ENCODE measurements around the gene NDFIP1.
"Not testable (repeated sequence)": the region's sequence is repeated elsewhere in the genome, so short reads cannot be mapped to it uniquely, and the experiment has no call there.

NDFIP1 gene, protein sequence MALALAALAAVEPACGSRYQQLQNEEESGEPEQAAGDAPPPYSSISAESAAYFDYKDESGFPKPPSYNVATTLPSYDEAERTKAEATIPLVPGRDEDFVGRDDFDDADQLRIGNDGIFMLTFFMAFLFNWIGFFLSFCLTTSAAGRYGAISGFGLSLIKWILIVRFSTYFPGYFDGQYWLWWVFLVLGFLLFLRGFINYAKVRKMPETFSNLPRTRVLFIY

DNA sequence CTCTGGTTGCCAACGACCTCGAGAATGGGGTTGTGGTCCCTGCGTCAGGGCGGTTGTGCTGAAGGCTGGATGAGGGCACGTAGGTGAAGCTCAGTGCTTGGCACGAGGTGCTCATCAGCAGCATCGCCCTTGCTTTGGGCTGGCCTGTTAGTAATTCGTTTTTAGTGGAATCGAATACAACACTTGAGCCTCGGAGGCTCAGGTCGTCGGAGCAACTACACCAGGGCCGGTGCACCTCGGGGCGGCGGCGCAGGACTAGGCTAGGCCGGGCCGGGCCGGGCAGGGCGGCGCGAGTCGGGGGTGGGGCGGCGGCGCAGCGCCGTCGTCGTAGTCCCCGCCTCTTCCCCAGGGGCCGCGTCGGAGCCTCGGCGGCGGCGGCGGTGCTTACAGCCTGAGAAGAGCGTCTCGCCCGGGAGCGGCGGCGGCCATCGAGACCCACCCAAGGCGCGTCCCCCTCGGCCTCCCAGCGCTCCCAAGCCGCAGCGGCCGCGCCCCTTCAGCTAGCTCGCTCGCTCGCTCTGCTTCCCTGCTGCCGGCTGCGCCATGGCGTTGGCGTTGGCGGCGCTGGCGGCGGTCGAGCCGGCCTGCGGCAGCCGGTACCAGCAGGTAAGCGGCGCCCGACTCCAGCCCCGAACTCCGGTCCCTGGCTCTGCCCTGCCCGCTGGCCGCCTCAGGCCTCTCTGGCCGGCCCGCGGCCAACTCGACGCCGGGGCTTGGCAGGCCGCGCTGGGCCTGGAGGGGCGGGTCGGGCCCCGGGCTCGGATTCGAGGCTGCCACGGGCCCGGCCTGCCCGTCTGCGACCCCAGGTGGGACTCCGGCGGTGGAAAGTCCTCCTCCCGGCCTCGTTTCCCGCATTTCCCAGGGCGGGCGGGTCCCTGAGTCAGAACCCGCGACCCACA, at the start of gene NDFIP1:
NDFIP1 (plus strand) TSS at position 348 of the 899 bp plus-strand sequence; CDS start at position 544, 196 bp downstream.
- peak; percentile 75 to 76 for DNase-seq

DNA sequence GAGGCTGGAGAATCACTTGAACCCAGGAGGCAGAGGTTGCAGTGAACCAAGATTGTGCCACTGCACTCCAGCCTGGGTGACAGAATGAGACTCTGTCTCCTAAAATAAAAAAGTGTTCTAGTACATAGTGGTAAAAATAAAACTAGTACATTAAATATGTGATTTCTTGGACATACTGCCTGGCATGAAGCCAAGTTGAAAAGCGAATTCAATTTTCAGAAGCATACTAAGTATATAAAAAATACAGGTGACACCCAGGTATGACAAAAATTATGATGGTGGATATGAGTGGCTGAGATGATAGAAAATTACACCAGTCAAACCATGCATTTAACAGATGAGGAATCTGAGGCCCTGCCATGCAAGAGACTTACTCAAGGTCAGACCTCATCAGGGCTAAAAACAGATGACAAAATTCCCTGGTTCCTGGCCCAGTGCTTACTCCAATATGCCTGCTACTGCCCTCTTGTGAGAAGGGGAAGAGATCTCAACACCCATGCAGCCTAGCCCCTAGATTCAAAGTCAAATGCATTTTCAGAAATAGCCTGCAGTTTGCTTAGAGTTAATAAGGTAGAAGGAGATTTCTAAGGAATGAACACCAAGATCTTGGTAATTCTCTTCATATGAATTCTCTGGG, 49.2 kb upstream of the NDFIP1 start:
- no peak for DNase-seq

DNA sequence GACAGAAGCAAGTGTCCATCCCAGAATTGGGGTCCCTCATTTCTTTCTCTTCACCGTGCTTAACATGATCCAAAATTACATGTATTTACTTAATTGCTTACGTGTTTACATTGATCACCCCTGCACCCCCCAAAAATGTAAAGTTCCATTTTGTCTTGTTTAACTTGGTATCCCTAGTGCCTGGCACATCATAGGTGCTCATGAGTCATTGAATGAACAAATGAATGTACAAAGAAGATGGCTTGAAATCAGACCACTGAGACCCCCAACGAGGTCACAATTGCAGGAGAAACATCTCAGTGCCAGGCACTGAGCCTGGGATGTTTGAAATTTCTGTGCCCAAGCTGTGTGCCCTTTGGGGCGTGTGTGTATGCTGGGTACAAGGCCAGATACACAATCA, 45.2 kb upstream of the NDFIP1 start:
- no peak for DNase-seq

DNA sequence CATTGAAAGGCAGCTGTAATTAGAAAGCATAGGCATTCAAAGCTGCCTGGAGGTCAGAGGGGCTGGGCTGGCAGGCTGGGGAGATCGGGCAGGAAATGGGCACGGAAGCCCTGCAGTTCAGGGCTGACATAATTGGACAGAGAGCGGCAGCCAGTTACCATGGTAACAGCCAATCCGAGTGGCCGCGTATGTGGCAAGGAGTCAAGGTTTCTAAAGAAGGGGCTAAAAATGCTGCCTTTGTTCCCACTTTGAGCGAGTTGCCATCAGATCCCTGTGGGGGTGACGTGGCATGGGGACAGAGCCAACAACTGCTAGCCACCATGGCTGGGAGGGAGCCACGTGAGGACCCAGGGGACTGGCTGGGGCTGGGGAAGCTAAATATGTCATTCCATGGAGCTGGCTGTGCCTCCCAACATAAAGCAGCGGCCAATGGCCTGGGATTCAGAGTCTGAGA, 44.7 kb upstream of the NDFIP1 start:
- peak; percentile 98 to 99 for DNase-seq

DNA sequence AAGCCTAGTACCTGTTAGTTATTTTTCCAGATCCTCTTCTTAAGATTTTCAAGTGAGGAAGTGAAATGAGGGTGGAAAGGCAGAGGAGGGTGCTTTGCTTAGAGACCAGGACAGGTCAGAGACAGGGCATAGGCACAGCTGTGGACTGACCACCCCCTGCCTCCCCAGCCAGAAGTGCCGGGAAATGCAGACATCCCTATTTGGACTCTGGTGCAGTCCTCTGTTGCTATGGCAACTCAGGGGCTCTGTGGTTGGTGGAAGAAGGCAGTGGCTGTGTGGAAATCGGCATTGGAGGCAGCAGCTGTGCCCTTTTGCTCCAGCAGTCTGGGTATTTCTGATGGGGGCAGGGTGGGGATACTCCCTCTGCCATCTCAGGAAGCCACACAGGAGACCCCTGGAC, 43.3 kb upstream of the NDFIP1 start:
- peak in 1 of 2 donors; percentile 44 for DNase-seq

DNA sequence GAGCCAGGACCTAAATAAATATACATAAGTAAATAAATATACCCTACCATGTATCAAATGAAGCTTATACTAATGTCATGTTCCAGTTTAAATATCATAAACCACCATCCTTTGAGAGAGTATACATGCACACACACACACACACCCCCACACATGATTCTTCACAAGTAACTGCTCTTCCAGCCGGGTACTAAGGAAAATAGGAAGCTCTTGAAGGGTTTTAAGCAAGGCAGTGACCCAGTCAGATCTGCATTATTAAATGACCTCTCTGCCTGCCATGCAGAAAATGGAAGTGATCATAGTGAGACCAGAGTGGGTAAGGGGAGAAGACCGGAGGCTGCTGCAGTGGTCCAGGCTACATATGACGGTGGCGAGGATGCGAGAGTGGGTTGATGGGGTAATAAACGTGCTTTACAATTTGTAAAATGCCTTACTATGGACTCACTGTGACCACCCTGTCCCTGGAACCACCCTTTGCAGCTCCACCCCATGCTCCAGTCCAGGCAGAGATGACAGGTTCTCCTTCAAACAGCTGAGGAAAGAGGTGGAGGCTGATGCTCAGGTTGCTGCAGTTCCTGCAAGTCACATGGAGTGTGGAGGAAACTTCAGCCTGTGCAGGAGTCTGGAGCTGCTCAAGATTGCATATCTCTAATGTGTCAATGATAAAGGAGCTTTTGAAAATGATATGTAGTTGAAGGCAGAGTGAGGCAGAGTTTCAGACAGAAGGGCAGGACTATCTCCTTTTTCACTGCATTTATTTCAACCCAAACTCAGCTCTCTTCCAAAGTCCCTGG, 38.8 kb upstream of the NDFIP1 start:
- DNase-seq: no peak

DNA sequence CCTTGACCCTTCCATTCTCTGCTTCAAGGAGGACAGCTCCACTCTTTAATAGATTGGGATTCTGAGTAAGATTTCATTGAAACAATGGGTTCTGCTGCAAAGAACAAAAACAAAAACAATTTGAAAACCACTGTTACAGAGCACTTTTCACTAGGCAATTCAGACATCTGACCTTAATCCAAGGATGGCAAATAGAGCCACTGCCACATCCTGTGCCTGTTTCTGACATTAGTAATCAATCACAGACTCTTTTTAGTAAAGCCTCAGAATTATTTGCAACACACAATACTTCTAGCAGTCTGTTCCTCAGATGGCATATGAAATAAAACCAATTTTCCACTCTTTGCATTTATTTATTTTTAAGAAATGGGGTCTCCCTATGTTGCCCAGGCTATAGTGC, 37.8 kb upstream of the NDFIP1 start:
- DNase-seq: no peak

DNA sequence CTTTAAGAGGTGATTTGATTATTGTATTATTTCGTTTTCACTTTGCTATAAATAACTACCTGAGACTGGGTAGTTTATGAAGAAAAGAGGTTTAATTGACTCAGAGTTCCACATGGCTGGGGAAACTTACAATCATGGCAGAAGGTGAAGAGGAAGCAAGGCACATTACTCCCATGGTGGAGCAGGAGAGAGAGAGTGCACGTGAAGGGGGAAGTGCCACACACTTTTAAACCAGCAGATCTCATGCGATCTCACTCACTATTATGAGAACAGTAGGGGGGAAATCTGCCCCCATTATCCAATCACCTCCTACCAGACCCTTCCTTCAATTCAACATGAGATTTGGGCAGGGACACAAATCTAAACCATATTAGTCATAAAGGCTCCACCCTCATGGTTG, 36.1 kb upstream of the NDFIP1 start:
- DNase-seq: no peak

DNA sequence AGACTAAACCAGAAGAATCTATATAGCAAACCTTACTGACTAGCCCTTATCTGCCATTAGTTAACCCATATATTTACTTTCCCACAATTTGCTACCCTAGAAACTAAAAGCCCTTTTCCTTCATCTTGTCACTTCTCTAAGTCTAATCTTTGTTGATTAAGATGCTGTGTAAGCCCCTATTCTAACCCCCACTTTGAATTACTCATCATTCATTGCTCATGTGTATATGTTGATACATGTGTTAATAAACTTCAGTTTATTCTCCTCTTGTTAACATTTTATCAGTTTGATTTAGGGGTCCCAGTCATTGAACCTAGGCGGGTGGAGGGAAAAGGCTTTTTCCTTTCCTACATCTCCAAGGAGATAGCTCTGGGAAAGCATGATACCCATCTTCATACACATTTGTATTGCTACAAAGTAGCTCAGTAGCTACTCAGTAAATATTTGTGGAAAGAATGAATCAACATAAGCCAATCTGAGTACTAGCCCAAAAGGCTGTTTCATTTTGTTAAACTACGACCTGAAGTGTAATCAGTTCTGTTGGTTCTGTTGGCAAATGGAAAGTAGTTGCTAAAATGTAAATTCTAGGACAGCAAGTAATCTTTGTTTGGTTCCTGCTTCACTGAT, 35.1 kb upstream of the NDFIP1 start:
- DNase-seq: no peak

DNA sequence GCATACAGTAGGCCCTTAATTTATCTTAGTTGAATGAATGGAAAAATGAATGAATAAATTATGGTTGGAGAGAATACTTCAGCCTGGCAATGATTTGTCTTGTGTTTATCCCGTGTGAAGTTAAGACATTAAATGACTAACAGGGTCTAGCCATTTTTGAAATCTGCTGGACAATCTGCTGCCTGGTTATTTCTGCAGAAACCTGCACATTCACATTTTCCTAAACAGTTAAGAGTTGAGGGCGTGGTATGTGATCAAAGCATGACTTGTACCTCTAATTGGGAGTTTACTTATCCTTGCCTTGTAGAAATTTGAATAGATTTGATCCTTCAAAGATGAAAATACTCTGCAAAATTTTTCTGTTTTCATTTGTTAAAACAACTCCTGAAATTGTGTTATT, 34.6 kb upstream of the NDFIP1 start:
- no peak for DNase-seq

DNA sequence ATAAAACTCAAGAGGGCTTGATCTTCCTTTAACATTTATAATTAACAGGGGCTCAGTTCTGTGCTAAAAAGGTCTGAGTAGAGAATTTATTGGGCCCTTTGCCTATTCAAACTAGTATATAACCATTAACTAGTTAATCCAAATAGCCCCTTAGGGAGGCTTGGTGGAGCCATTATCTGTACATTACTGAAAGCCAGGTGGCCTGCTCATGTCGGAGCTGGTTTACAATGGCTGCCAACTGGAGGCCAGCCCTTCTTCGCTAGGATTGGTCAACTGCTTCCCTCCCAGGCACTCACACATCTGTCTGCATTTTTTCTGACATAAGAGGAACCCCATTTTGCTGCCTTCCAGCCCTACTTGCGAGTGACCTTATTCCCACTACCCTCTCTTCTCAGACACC, 30.4 kb upstream of the NDFIP1 start:
- no peak for DNase-seq

DNA sequence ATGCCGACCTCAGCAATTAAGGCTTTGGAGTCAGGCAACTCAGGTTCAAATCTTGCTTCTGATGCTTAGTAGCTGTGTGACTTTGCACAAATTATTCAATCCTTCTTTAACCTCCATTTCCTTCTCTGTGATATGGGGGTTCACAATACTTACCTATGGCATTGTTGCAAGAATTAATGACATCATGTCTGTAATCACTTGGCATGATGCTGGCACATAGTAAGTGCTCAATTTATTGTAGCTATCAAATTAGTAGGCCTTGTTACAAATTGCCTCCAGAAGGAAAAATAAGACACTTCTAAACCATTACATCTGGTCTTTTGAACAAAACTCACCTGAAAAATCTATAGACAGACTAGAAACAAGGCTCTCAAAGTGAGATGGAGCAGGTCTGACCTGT, 29.9 kb upstream of the NDFIP1 start:
- DNase-seq: no peak

DNA sequence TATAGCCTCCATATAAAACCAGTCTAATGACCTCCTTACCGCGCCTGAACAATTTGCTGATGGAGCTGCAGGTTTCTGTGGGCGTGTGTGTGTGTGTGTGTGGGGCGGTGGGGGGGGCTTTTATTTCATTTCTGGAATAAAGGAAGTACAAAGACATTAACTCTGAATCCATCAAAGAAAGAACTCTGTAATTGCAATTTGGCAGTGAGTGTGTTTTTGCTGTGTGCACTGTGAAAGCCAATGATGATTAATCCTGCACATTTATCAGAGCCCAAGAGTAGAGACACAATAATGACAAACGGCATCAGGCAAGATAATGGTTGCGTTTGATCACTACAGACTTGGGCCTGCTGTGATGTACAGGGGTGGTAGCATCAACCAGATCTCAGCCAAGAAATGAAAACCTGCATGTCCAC, 29.3 kb upstream of the NDFIP1 start:
- no peak for DNase-seq

DNA sequence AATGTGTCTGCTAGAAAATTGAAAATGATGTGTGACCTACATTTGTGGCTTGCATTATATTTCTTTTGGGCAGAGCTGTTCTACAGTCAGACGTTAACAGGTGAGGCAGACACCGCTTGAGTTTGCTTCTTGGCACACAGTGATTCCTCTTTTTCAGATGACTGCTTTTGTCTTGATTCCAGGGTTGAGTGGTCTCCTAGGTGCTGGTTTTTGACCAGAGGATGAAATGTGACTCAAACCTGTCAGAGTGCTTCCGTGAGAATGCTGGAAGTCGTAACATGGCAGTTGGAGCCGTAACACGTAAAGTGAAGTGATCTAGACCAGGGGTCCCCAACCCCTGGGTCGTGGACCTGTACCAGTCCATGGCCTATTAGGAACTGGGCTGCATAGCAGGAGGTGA, 28.3 kb upstream of the NDFIP1 start:
- DNase-seq: no peak

DNA sequence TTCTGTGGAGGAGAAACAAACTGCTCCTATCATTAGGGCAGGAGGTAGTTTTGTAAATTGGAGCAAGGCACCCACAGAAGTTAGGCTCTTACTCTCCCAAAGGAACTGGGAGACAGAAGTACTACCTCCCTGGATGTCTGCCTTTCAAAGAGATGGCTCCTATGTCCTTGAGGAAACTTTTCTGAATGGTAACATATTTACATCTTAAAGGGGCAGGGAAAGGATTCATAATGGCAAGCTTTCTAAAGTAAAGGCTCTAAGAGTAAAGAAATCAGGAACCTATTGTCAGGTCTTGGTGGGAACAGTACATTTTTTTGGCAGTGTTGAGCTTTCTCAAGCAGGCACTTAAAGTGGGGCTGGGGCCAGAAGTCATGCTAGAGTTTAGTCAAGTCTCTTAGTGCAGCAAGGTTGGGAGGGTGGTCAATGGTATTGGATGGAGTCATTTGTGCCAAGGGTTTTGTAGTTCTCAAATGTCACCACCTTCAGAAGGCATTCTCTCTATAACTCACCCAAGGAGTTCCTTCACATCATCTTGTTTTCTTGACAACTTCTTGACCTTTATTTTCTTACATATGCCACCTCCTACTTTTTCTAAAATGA, 26.3 kb upstream of the NDFIP1 start:
- DNase-seq: no peak

DNA sequence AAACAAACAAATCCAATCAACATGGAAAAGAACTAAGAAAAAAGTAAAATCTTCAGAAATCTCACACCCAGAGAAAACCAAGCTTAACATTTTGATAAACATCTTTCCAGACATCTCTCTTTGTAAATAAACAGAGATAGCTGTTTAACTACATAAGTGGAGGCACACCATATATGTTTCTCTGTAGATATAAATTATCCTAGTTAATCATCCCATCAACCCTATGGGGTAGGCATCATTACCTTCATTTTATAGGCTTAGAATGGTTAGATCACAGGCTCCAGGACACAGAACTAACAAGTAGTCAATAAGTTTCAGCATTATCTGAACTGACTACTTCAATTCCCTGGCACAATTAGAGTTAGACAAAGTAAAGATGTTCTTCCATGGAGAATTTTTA, 22.4 kb upstream of the NDFIP1 start:
- DNase-seq: no peak

DNA sequence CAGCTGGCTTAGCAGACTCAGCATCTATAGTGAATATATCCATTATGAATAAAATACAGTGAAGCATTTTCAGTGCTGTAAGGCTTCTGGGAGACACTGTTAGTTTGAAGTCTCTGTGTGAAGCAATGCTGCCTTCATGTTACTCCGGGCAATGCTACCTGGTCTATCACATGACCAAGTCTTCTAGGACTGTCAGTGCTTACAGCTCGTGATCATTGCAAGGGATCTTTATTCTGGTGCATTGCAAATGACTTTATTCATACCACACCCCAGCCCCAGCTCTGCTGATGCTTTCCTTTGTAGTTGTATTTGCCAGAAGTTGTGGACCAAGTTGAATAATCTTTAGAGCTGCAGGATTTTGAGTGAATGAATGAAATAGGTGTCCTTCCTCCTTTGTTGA, 21.9 kb upstream of the NDFIP1 start:
- no peak for DNase-seq

DNA sequence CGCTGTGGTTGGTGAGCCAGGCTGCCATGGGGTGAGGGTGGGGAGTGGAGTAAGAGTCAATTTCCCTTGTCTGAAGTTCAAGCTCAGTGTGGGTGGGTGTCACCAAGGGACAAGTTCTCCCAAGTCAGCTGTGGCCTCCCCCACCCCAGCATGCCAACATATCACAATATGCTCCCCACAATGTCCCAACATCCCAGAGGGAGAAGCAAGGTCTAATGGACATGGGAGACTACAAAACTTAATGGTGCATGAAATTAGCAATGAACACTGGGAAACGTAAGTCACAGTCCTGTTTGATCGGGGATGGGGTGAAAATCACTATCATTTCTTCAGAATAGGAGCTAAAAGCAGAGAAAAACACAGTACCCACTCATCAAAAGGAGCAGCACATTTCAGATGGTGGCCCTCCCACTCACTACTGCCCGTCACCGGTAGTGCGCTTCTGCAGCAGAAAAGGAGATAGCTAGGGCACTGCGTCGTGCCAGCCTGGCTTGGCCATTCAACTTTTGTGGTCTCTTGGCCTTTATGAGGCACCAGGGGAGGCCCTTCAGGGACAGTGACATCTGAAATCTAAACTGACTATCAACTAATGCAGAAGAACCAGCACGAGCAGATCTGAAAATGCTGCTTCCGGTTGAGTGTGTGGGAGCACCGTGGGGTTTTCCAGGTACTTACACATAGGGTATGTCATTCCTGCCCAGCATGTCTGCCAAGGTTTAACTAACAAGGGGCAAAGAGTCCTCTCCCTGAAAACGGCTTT, 20.5 kb upstream of the NDFIP1 start:
- DNase-seq: no peak

DNA sequence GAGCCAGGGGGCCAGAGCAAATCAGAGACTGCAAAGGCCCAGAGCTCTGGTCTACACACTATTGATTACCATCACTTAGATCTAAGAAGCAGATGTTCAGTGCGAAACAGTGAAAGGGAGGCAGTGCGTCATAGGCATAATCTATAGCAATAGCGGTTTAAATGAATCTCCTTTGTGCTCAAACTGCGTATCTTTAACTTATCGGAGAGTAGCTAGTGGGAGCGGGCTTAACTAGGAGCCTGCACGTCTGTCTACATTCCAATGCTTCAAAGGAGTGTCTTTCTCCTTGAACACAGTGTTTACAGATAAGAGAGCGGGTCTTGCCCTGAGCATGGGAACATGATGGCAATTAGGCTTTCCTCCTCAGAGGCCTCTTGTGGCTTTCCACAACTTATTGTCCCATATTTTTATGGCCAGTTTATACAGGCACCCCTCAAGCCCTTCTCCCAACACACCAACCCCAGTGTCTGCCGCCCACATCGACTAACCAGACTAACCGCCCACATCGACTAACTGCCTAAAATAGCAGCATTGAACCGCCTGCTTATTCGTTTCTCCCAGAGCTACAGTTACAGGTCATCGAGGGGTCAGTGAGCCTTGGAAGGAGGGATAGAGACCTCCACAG, 19.6 kb upstream of the NDFIP1 start:
- not testable (repeated sequence) for DNase-seq

DNA sequence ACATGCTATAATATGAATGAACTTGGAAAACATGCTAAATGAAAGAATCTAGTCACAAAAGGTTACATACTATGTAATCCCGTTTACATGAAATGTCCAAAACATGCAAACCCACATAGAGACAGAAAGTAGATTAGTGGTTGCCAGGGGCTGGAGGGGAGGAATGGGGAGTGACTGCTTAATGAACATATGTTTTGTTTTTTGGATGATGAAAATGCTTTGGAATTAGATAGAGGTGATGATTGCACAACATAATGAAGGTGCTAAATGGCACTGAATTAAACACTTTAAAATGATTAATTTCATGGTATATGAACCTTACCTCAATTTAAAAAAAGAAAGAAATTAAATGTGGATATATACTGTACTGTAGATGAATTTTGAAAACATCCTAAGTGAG, 17.6 kb upstream of the NDFIP1 start:
- no peak for DNase-seq

DNA sequence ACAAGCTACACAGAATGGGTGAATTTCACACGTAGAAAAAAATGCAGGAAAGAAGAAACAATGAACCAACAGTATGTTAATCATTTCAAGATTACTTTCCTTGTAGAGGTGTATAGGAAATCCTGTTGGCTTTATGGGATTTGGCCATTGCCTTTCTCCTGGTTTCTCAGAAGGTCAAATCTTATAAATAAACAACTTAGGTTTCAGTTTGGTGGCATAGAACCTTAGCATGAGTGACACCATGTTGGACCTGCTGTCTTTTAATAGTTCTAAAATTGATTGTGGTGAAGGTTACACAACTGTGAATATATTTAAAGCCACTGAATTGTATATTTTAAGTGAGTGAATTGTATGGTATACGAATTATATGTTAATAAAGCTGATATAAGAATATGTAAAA, 16.7 kb upstream of the NDFIP1 start:
- no peak for DNase-seq
